GM13976 (cell line): ENCODE data around the gene ZDHHC11.

Source experiments
- DNase-seq: peaks from one replicate; pipeline ENCODE4 v3.0.0; 2012; ENCODE audit warnings: low spot score
- in situ Hi-C: fragments of 300-500 bp; cut with MboI; formaldehyde crosslinking; loops from one replicate; pipeline ENCODE4 v1.12.0; 2022; ENCODE audit warnings: low sequenced_read_pairs, mixed read lengths, inconsistent platforms; ENCODE audit not compliant: unreplicated experiment
- TF ChIP-seq, protein P1 (sequence below): IDR thresholded peaks from 2 replicates; pipeline ENCODE4 v1.5.1; 2012; ENCODE audit warnings: borderline replicate concordance, mild to moderate bottlenecking; ENCODE audit not compliant: insufficient read depth; ENCODE audit errors: extremely low read depth, missing control alignments, control extremely low read depth

ZDHHC11 gene, protein sequence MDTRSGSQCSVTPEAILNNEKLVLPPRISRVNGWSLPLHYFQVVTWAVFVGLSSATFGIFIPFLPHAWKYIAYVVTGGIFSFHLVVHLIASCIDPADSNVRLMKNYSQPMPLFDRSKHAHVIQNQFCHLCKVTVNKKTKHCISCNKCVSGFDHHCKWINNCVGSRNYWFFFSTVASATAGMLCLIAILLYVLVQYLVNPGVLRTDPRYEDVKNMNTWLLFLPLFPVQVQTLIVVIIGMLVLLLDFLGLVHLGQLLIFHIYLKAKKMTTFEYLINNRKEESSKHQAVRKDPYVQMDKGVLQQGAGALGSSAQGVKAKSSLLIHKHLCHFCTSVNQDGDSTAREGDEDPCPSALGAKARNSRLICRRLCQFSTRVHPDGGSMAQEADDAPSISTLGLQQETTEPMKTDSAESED

DNA sequence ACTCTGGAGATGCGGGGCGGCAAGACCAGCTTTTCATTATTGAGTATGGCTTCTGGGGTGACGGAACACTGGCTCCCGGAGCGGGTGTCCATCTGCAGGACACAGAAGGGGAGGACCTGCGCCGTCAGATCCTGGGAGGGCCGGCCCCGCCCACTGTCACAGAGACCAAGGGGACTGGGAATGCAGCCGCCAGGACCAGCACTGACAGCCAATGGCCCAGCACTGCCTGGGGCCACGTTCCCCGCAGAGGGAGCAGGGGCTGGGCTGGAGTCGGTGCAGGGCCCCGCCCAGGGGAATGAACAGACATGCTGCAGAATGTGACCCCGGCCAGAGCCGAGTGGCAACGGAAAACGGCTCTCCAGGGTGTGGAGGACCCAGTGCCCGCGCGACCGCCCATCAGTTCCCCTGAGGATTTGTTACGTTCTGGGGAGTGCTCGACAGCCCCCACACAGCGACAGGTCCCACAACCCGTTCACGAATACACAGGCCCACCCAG is at the start of gene ZDHHC11:
Gene ZDHHC11, minus strand, starts transcription at position 476 of the 496 bp plus-strand sequence. Its CDS starts 384 bp downstream, at position 92.
- DNase-seq = no peak
- TF ChIP-seq, protein P1, sequence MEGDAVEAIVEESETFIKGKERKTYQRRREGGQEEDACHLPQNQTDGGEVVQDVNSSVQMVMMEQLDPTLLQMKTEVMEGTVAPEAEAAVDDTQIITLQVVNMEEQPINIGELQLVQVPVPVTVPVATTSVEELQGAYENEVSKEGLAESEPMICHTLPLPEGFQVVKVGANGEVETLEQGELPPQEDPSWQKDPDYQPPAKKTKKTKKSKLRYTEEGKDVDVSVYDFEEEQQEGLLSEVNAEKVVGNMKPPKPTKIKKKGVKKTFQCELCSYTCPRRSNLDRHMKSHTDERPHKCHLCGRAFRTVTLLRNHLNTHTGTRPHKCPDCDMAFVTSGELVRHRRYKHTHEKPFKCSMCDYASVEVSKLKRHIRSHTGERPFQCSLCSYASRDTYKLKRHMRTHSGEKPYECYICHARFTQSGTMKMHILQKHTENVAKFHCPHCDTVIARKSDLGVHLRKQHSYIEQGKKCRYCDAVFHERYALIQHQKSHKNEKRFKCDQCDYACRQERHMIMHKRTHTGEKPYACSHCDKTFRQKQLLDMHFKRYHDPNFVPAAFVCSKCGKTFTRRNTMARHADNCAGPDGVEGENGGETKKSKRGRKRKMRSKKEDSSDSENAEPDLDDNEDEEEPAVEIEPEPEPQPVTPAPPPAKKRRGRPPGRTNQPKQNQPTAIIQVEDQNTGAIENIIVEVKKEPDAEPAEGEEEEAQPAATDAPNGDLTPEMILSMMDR = no peak
- in situ Hi-C loops = no loop called here

DNA sequence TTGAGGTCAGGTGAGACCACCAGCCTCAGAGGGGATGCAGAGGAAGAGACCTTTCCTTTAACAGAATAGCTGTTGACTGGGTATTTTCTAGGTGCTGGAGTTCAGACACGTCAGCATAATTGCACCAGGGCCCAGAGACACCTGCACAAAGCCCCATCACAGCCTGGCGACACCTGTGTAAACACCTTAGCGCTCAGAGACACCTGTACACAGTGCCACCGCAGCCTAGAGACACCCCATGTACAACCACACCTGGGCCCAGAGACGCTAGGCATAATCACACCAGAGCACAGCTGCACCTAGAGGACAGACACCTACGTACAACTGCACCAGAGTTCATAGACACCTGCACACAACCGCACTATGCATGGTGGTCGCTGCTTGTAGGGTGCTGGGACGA is 42.9 kb upstream of the ZDHHC11 start:
- DNase-seq = no peak
- TF ChIP-seq, protein P1 = no peak
- in situ Hi-C loops = no loop called here

DNA sequence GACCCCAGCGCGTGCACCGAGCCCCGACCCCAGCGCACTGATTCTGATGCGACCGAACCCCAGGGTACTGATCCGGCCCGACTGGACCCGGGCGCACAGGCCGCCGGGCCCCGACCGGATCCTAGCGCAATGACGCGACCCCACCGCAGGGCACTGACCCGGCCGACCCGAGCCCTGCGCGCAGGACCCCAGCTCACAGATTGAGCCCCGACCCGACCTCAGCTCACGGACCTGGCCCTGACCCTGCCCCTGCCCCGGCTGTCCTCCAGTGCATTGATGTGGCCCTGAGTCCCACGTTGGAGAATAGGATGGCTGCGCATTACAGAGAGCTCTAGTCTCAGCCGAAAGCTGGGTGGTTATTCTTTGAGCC is 42.3 kb upstream of the ZDHHC11 start:
- TF ChIP-seq, protein P1 = no peak
- in situ Hi-C loops = no loop called here
- DNase-seq = no peak

DNA sequence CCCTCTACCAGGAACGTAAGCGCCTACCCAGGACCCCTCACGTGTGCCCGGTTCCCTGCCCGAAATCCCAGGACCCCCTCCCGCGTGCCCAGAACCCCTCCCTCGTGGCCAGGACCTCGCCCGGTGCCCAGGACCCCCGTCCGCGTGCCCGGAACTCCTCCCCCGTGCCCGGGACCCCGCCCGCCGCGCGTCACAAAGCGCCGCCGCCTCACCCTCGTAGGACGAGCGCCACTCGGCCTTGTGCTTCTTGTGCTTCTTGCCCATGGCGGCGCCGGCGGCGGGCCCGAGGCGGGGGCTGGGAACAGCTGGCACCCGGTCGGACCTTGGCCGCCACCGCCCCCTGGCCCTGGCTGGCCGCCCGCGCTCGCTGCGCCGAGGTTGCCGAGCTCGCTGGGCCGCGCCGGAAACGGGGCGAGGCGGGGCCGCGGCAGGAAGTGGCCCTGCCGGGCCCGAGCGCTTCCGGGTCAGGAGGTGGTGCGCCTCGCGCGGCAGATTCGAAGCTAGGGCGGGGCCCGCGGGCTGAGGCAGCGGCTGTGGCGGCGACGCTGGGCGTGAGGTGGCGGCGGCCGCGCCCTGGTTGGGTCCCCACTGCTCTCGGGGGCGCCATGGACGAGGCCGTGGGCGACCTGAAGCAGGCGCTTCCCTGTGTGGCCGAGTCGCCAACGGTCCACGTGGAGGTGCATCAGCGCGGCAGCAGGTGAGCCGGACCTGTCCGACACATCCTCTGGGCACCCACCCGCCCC is 41.8 kb upstream of the ZDHHC11 start, which contains the start of the genes BRD9 and TRIP13:
Gene BRD9, minus strand, starts transcription at position 408 of the 743 bp plus-strand sequence. Its CDS starts 144 bp downstream, at position 264.
Gene TRIP13, plus strand, starts transcription at position 491 of the 743 bp plus-strand sequence. Its CDS starts 115 bp downstream, at position 606.
- peak; percentile 99 for DNase-seq
- in situ Hi-C loops = no loop called here
- TF ChIP-seq, protein P1 = peak; percentile 15

DNA sequence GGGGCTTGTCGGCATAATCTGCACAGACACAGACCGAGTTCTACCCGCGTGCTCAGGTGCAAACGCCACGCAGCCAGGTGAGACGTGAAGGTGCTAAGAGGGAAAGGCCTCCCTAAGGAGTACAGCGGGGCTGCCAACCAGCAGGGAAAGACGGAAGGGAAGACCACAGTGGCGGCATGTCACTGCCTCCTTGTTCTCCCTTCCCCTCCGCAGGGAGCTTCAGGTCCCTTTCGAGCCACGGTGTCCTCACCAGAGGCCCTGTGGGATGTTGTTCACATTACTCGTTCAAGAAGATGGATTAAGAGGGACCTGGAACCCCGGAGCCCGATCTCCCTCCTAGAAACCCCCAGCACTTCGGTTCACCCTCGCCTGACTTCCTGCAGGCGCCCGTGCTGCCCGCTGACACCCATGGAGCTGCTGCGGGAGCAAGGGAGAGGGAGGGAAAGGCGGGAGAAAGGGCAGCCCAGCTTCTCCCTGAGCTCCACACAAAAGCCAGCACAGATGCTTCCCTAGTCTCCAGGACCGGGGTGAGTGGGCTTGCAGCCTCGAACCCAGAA is 41.1 kb upstream of the ZDHHC11 start:
- in situ Hi-C loops = no loop called here
- TF ChIP-seq, protein P1 = no peak
- DNase-seq = peak; percentile 64
